Spinal cord (tissue), 10 donors: Measurements from ENCODE around the gene TENT5A. TPM values are rescaled to one million over a fixed set of nuclear protein-coding genes. Genes with fewer than 3 reads are reported as not detected.
"Not testable (repeated sequence)": the region's sequence is repeated elsewhere in the genome, so short reads cannot be mapped to it uniquely, and the experiment has no call there.

Source experiments
- DNase-seq, 6 donors: peaks; one replicate each; pipeline versions ENCODE4 v3.0.0 to v3.0.0-alpha.2; 2013 to 2015; ENCODE audit warnings: low spot score in 6 of 6, low read depth in 4 of 6
- H3K27ac ChIP-seq: one replicate; pipeline ENCODE4 v1.5.1; 2013; ENCODE audit warnings: low read depth, low read length, control low read depth
- H3K27me3 ChIP-seq: one replicate; pipeline ENCODE4 v1.6.1; 2013; ENCODE audit warnings: low read length; ENCODE audit not compliant: control insufficient read depth, insufficient read depth
- H3K36me3 ChIP-seq: one replicate; pipeline ENCODE4 v1.6.1; 2013; ENCODE audit warnings: low read length; ENCODE audit not compliant: control insufficient read depth, insufficient read depth
- H3K4me1 ChIP-seq: one replicate; pipeline ENCODE4 v1.6.1; 2013; ENCODE audit warnings: low read length; ENCODE audit not compliant: control insufficient read depth, insufficient read depth
- H3K4me3 ChIP-seq: one replicate; pipeline ENCODE4 v1.5.1; 2013; ENCODE audit warnings: low read depth, low read length, control low read depth
- H3K9me3 ChIP-seq: one replicate; pipeline ENCODE4 v1.6.1; 2013; ENCODE audit warnings: low read length; ENCODE audit not compliant: control insufficient read depth, insufficient read depth
- WGBS: methylation state at CpG from one replicate; pipeline ENCODE4 v1.1.5; 2013; ENCODE audit warnings: missing lambda C conversion rate; ENCODE audit not compliant: insufficient coverage; 5-methylcytosine and 5-hydroxymethylcytosine counted together
- polyA plus RNA-seq, 2 donors: library from polyadenylated mRNA; unstranded; fragments of 120-200 nt; gene quantifications; one replicate each; pipeline ENCODE4 v1.2.1, GENCODE V29; 2013; ENCODE audit not compliant: insufficient read length in 2 of 2
- total RNA-seq, 2 donors: library from RNA; depleted of rRNA in 1 of 2; stranded (reverse); fragments of 120-200 nt in 1 of 2; fragments of >200 nt in 1 of 2; gene quantifications; one replicate each; pipeline versions ENCODE4 v1.2.3 to v1.2.4, GENCODE V29; 2013 to 2014
- donor health status: healthy.

The TENT5A gene
- total and polyA plus RNA-seq, 4 donors: 8.9 to 35.3 (median 17.3) TPM

GRCh38 chr6:81744131-81744530 lies 8.3 kb downstream of the TENT5A start:
- Histone ChIP-seq H3K4me3 (no peak overlapping the region), H3K36me3 (no peaks in the 10 kb centered on the region), H3K27ac (no peak overlapping the region), H3K4me1 (no peaks in the 10 kb centered on the region), H3K27me3 (no peaks in the 10 kb centered on the region), H3K9me3 (no peaks in the 10 kb centered on the region)
- no peak for DNase-seq
- WGBS: no CpG with 5 or more reads among the region's 2 CpGs

DNA sequence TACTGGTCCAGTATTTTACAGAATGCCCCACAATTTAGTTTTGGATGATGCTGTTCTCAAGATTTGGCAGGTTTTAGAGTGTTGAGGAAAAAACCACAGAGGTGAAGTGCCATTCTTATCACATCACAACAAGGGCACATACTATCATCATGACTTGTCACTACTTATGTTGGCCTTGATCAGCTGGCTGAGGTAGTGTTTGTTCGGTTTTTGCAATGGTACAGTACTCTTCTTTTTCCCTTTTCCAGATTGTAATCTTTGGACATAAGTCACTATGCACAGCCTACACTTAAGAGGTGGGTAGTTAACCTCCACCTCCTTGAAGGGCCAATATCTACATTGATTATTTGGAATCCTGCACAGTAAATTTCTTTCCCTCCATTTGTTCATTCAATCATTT lies 8.8 kb downstream of the TENT5A start:
- Histone ChIP-seq H3K27ac (no peak overlapping the region), H3K36me3 (no peaks in the 10 kb centered on the region), H3K27me3 (no peaks in the 10 kb centered on the region), H3K9me3 (no peaks in the 10 kb centered on the region), H3K4me3 (no peak overlapping the region), H3K4me1 (no peaks in the 10 kb centered on the region)
- WGBS: no CpG with 5 or more reads among the region's 1 CpG
- DNase-seq: no peak

- Histone ChIP-seq H3K4me3 (no peak overlapping the region), H3K27me3 (no peaks in the 10 kb centered on the region), H3K9me3 (no peaks in the 10 kb centered on the region), H3K27ac (no peak overlapping the region), H3K36me3 (no peaks in the 10 kb centered on the region), H3K4me1 (no peaks in the 10 kb centered on the region)
- DNase-seq: no peak
- no CpG with 5 or more reads among the region's 2 CpGs for WGBS
These were observed 10.8 kb downstream of the TENT5A start for GRCh38 chr6:81741689-81742088.

GRCh38 chr6:81740591-81740990 lies 11.9 kb downstream of the TENT5A start:
- DNase-seq, H3K9me3 ChIP-seq, H3K27me3 ChIP-seq, H3K4me3 ChIP-seq, H3K27ac ChIP-seq, H3K4me1 ChIP-seq, H3K36me3 ChIP-seq: not testable (repeated sequence)

DNA sequence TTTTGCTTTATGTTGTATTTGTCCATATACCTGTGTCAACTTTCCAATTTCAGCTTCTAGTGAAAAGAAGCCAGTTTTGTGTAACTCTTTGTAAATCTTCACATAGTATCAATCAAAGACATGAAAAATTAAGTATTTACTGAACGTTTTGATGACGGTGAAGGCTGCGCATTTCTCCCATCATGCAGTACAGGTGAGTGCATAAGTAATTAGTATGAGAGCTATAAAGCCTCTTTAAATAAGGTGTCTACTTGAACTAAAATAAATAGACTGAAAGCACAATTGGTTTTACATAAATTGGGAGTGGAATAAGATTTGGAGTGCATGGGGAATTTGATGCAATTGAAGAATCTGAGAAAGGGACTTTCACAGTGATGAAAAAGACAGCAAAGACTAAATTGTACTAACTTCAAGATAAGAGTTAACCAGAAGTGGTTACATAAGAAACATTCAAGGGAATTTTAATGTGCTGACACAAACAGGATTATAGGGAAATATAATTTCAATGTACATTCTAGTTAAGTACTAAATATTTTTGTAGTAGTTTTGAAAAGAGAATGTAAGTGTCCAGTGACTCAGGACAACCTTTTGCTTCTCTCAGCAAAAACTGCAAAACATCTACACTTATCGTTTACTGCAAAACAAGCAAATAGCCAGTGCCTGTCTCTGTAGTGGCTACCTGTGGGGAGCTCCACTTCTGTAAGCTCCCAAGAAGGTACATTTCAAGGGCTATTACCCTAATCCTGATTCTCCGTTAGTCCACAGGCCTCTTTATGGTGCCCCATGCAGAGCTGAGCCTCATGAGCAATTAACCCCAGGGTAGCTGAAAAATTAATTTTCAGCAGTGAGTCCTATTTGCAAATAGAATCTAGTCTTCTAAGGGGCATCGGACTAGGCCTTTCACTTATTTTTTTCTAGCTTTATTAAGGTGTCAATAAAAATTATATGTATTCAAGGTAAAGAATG lies 13.0 kb downstream of the TENT5A start:
- Histone ChIP-seq H3K4me3 (no peak overlapping the region), H3K27me3 (no peaks in the 10 kb centered on the region)
- WGBS: 100% methylated on average over 1 of the region's 6 CpGs

DNA sequence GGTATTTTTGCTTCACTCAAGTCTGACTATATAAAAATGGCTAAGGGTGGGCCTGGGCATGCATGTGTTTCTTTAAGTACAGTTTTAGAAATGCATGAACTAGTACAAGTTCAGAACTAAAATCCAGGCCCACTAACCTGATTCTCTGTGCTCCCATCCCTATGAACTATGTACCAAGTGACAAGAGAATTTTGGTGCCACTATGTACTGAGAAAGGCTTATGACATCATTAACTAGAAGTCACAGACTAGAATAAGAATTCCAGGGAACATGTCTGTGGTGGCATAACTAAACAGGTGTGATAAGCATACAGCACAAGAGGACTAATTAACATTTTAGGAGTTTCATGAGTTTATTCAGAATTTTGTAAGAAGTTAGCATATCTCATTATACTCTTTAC lies 16.1 kb downstream of the TENT5A start:
- no peaks in the 10 kb centered on the region for H3K9me3 ChIP-seq
- no peak overlapping the region for H3K4me3 ChIP-seq
- H3K27ac ChIP-seq: no peak overlapping the region
- H3K4me1 ChIP-seq: no peaks in the 10 kb centered on the region
- DNase-seq: no peak
- no peaks in the 10 kb centered on the region for H3K27me3 ChIP-seq
- no peaks in the 10 kb centered on the region for H3K36me3 ChIP-seq

More for the DNA sequence above, 13.0 kb downstream of the TENT5A start:
- Histone ChIP-seq H3K36me3 (no peaks in the 10 kb centered on the region), H3K4me1 (no peaks in the 10 kb centered on the region), H3K27ac (no peak overlapping the region), H3K9me3 (no peaks in the 10 kb centered on the region)
- DNase-seq: no peak

DNA sequence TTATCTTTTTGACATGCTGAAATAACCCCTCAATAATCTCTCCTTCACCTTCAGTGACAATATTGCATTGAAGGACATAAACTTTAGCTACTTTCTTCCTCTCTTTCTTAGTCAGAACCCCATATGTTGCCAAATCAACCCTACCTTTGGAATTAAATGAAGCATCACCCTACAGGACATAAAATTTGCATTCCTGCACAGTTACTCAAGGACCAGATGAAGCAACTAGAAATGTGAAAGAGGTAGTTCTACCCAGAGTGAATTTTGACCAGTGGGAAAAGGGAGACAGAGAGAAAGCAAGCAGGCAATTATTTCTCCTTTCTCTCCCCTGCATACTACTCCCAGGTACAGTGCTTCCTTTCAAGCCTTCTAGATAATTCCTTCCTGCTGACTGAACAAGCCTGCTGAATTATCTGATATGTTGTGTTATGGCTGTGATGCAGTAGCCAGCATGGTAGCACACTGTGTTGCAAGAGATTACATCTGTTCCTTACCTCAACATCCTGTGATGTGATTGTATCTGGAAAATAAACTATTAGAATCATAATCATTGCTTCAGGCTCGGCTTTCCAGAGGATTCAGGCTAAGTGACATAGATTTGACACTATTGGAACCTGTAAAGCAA lies 16.6 kb downstream of the TENT5A start:
- Histone ChIP-seq H3K27ac (no peak overlapping the region), H3K4me3 (no peak overlapping the region), H3K36me3 (no peaks in the 10 kb centered on the region), H3K9me3 (no peaks in the 10 kb centered on the region), H3K27me3 (no peaks in the 10 kb centered on the region), H3K4me1 (no peaks in the 10 kb centered on the region)
- DNase-seq: no peak
- WGBS: 80% methylated on average over 1 of the region's 1 CpG

DNA sequence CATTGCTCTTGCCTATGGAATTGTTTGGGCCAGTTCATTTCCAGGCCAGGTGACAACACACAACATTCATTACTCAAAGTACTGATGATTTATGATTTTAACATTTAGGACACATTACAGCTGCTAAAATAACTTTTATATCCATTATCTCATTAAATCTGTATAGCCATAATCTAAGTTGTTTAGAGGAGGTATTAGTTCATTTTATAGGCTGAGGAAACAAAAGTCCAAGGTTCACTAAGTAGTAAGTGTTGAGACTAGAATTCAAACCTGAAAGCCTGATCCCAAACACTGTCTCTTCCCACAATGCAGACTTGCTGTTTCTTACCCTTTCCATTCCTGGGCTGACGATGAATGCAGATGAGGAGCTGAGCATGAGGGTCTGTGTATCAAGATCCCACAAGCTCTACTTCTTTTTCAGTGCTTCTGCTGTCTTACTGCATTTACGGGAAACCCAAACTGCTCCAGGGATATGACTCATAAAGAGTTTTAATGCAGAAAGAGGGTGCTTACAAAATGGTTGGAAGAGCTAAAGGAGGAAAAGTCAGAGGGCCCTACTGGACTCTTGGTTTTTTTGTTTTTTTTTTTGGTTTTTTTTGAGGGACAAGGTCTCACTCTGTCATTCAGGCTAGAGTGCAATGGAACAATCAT lies 17.9 kb downstream of the TENT5A start:
- Histone ChIP-seq H3K27ac (no peak overlapping the region), H3K4me3 (no peak overlapping the region), H3K36me3 (no peaks in the 10 kb centered on the region), H3K4me1 (no peaks in the 10 kb centered on the region), H3K27me3 (no peaks in the 10 kb centered on the region), H3K9me3 (no peaks in the 10 kb centered on the region)
- no peak for DNase-seq
- 100% methylated on average over 2 of the region's 2 CpGs for WGBS

DNA sequence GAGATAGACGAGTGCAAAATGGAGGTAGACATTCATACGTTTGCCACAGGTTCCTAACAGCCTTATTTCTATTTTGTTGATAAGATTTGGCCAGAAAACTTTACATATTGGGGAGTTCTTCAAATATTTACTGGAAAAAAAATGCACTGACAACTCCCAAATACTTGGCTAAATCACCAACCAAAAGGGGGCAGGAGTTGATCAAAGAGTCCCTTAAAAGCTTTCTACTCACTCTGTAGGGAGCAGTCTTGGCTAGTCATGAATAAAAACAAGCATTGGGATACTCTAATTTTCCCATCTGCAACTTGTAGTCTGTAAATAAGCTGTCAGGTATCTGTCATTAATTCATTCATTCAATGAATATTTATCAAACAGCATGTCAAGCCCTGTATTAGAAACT lies 18.4 kb downstream of the TENT5A start:
- H3K27ac ChIP-seq: no peak overlapping the region
- H3K27me3 ChIP-seq: no peaks in the 10 kb centered on the region
- no peaks in the 10 kb centered on the region for H3K9me3 ChIP-seq
- WGBS: no CpG with 5 or more reads among the region's 2 CpGs
- DNase-seq: no peak
- H3K4me3 ChIP-seq: no peak overlapping the region
- H3K36me3 ChIP-seq: no peaks in the 10 kb centered on the region
- no peaks in the 10 kb centered on the region for H3K4me1 ChIP-seq
